Measurements from ENCODE around the gene ORMDL1. TPM values are rescaled to one million over a fixed set of nuclear protein-coding genes. Genes with fewer than 3 reads are reported as not detected.

ORMDL1 gene
- total RNA-seq, 1 experiment from 2014 or later, result 38.4 TPM

DNA sequence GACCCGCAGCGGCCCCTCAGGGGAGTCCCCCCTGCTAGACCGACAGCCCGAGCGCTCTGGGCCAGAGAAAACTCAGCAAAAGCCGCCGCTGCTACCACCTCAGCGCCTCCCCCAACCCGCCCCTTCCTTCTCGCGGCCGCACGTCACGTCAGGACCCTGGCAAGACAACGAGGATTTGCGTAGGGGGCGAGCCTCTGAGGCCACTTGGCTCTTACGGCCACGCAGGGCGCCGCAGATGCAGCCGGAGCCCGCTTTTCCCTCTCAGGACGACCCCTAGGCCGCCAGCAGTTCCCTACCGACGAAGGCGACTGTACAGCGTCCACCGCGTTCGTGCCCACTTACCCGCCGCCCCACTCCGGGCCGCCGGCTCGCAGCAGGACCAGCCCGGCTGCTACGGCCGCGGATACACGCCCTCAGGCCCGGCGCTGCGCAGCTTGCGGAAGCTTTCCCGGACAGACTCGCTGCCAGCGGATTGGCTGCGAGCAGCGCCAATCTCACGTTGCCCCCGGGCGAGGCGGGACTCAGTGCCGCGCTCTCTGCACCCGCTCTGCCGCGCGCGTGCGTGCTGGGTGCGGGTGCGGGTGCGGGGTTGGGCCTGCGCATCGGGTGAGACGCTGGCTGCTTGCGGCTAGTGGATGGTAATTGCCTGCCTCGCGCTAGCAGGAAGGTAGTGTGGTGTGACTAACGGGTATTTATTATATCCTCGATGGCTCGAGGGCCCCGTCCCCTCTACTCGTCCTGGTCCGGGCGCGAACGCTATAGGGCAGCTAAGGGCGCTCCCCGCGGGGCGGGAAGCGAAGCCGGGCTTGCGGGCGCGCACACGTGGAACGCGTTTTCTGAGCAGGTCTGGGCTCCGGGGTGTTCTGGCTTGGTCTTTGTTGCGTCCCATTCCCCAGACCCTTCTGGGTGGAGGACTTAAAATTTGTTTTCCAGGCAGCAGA, at the start of gene ORMDL1, which contains the start of gene PMS1 (continued):
- TF ChIP-seq TEAD1 (CRISPR knock-in tag; IDR thresholded peaks at IDR 0.05) (peak; percentile 91), FOXK1 (CRISPR knock-in tag; IDR thresholded peaks at IDR 0.05) (peak; percentile 64), ZNF138 (CRISPR knock-in tag; conservative IDR thresholded peaks at IDR 0.05) (peak; percentile 88; the same call in 1 of the 2 replicates), TCF7 (CRISPR knock-in tag; IDR thresholded peaks at IDR 0.05; ENCODE audit: low read depth) (0 out of 2 replicates have a peak, but pooled peaks have one; percentile 67), CREM (CRISPR knock-in tag; IDR thresholded peaks at IDR 0.05) (peak; percentile 81; the same call in 1 of the 2 replicates), FOXJ3 (CRISPR knock-in tag; IDR thresholded peaks at IDR 0.05; ENCODE audit: borderline replicate concordance) (no peak), NFYB (CRISPR knock-in tag; conservative IDR thresholded peaks at IDR 0.05; ENCODE audit: low read depth) (peak; percentile 95), SMAD4 (CRISPR knock-in tag; IDR thresholded peaks at IDR 0.05) (peak; percentile 70; the same call in 1 of the 2 replicates), NR1H2 (CRISPR knock-in tag; IDR thresholded peaks at IDR 0.05) (no peak), NR2C2 (CRISPR knock-in tag; IDR thresholded peaks at IDR 0.05) (no peak), SOX15 (CRISPR knock-in tag; IDR thresholded peaks at IDR 0.05) (no peak)
- TF ChIP-seq, protein P1, sequence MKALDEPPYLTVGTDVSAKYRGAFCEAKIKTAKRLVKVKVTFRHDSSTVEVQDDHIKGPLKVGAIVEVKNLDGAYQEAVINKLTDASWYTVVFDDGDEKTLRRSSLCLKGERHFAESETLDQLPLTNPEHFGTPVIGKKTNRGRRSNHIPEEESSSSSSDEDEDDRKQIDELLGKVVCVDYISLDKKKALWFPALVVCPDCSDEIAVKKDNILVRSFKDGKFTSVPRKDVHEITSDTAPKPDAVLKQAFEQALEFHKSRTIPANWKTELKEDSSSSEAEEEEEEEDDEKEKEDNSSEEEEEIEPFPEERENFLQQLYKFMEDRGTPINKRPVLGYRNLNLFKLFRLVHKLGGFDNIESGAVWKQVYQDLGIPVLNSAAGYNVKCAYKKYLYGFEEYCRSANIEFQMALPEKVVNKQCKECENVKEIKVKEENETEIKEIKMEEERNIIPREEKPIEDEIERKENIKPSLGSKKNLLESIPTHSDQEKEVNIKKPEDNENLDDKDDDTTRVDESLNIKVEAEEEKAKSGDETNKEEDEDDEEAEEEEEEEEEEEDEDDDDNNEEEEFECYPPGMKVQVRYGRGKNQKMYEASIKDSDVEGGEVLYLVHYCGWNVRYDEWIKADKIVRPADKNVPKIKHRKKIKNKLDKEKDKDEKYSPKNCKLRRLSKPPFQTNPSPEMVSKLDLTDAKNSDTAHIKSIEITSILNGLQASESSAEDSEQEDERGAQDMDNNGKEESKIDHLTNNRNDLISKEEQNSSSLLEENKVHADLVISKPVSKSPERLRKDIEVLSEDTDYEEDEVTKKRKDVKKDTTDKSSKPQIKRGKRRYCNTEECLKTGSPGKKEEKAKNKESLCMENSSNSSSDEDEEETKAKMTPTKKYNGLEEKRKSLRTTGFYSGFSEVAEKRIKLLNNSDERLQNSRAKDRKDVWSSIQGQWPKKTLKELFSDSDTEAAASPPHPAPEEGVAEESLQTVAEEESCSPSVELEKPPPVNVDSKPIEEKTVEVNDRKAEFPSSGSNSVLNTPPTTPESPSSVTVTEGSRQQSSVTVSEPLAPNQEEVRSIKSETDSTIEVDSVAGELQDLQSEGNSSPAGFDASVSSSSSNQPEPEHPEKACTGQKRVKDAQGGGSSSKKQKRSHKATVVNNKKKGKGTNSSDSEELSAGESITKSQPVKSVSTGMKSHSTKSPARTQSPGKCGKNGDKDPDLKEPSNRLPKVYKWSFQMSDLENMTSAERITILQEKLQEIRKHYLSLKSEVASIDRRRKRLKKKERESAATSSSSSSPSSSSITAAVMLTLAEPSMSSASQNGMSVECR (CRISPR knock-in tag; IDR thresholded peaks at IDR 0.05; ENCODE audit: borderline replicate concordance), result peak; percentile 70
- TF ChIP-seq, protein P2, sequence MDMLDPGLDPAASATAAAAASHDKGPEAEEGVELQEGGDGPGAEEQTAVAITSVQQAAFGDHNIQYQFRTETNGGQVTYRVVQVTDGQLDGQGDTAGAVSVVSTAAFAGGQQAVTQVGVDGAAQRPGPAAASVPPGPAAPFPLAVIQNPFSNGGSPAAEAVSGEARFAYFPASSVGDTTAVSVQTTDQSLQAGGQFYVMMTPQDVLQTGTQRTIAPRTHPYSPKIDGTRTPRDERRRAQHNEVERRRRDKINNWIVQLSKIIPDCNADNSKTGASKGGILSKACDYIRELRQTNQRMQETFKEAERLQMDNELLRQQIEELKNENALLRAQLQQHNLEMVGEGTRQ (CRISPR knock-in tag; IDR thresholded peaks at IDR 0.05), result peak; percentile 30; the same call in 1 of the 2 replicates
- TF ChIP-seq, protein P3, sequence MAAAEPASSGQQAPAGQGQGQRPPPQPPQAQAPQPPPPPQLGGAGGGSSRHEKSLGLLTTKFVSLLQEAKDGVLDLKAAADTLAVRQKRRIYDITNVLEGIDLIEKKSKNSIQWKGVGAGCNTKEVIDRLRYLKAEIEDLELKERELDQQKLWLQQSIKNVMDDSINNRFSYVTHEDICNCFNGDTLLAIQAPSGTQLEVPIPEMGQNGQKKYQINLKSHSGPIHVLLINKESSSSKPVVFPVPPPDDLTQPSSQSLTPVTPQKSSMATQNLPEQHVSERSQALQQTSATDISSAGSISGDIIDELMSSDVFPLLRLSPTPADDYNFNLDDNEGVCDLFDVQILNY (CRISPR knock-in tag; IDR thresholded peaks at IDR 0.05), result peak; percentile 93
- TF ChIP-seq, protein P4, sequence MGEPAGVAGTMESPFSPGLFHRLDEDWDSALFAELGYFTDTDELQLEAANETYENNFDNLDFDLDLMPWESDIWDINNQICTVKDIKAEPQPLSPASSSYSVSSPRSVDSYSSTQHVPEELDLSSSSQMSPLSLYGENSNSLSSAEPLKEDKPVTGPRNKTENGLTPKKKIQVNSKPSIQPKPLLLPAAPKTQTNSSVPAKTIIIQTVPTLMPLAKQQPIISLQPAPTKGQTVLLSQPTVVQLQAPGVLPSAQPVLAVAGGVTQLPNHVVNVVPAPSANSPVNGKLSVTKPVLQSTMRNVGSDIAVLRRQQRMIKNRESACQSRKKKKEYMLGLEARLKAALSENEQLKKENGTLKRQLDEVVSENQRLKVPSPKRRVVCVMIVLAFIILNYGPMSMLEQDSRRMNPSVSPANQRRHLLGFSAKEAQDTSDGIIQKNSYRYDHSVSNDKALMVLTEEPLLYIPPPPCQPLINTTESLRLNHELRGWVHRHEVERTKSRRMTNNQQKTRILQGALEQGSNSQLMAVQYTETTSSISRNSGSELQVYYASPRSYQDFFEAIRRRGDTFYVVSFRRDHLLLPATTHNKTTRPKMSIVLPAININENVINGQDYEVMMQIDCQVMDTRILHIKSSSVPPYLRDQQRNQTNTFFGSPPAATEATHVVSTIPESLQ (CRISPR knock-in tag; IDR thresholded peaks at IDR 0.05), result no peak
- TF ChIP-seq, protein P5, sequence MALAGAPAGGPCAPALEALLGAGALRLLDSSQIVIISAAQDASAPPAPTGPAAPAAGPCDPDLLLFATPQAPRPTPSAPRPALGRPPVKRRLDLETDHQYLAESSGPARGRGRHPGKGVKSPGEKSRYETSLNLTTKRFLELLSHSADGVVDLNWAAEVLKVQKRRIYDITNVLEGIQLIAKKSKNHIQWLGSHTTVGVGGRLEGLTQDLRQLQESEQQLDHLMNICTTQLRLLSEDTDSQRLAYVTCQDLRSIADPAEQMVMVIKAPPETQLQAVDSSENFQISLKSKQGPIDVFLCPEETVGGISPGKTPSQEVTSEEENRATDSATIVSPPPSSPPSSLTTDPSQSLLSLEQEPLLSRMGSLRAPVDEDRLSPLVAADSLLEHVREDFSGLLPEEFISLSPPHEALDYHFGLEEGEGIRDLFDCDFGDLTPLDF (CRISPR knock-in tag; IDR thresholded peaks at IDR 0.05), result no peak
- TF ChIP-seq, protein P6, sequence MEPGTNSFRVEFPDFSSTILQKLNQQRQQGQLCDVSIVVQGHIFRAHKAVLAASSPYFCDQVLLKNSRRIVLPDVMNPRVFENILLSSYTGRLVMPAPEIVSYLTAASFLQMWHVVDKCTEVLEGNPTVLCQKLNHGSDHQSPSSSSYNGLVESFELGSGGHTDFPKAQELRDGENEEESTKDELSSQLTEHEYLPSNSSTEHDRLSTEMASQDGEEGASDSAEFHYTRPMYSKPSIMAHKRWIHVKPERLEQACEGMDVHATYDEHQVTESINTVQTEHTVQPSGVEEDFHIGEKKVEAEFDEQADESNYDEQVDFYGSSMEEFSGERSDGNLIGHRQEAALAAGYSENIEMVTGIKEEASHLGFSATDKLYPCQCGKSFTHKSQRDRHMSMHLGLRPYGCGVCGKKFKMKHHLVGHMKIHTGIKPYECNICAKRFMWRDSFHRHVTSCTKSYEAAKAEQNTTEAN (CRISPR knock-in tag; IDR thresholded peaks at IDR 0.05), result peak; percentile 87; the same call in 1 of the 2 replicates
- TF ChIP-seq, protein P7, sequence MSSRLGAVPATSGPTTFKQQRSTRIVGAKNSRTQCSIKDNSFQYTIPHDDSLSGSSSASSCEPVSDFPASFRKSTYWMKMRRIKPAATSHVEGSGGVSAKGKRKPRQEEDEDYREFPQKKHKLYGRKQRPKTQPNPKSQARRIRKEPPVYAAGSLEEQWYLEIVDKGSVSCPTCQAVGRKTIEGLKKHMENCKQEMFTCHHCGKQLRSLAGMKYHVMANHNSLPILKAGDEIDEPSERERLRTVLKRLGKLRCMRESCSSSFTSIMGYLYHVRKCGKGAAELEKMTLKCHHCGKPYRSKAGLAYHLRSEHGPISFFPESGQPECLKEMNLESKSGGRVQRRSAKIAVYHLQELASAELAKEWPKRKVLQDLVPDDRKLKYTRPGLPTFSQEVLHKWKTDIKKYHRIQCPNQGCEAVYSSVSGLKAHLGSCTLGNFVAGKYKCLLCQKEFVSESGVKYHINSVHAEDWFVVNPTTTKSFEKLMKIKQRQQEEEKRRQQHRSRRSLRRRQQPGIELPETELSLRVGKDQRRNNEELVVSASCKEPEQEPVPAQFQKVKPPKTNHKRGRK (CRISPR knock-in tag; IDR thresholded peaks at IDR 0.05; ENCODE audit: borderline replicate concordance), result no peak
- TF ChIP-seq, protein P8, sequence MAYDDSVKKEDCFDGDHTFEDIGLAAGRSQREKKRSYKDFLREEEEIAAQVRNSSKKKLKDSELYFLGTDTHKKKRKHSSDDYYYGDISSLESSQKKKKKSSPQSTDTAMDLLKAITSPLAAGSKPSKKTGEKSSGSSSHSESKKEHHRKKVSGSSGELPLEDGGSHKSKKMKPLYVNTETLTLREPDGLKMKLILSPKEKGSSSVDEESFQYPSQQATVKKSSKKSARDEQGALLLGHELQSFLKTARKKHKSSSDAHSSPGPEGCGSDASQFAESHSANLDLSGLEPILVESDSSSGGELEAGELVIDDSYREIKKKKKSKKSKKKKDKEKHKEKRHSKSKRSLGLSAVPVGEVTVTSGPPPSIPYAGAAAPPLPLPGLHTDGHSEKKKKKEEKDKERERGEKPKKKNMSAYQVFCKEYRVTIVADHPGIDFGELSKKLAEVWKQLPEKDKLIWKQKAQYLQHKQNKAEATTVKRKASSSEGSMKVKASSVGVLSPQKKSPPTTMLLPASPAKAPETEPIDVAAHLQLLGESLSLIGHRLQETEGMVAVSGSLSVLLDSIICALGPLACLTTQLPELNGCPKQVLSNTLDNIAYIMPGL (CRISPR knock-in tag; IDR thresholded peaks at IDR 0.05), result peak; percentile 93

Measured in WTC11 (cell line).